Stimulated activated naive CD8-positive, alpha-beta T cell treated with anti-CD3 and anti-CD28 coated beads, Interleukin-15, Interleukin-2, amounts not matched to agents 100 U/mL and 50 U/mL, for 24 hours (primary cell): Measurements from ENCODE around the gene GNAQ.
A peak's percentile ranks its signal among the peaks of the same experiment; 100 is the strongest.

Experiments
- ATAC-seq: fragments of 150-1000 bp; cut with Tn5 transposase; one replicate; pipeline ENCODE4 v1.10.0; 2021
- DNase-seq: peaks from one replicate; pipeline ENCODE4 v3.0.0; 2021

The GNAQ gene

DNA sequence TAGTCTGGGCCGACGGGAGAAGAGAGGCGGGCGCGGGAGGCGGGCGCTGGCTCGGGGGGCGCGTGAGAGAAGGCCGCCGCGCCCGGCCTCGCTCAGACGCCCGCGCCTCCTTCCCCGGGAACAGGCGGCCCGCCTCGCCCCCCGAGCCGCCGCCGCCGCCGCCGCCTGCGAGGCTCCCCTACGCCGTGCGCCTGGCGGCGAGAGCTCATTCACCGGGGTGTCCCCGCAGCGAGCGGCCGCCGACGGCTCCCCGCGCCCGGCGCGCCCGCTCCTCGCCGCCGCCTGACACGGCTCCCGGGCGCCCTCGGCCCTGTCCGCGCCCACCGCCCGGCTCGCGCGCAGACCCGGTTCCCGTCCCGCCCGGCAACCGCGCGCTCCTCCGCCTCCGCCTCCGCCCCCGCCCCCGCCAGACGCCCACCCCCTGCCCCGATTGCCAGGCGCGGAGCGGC, at the start of gene GNAQ:
GNAQ (minus strand) TSS at position 368 of the 449 bp plus-strand sequence. CDS start 576 bp downstream, outside the sequence.
- DNase-seq (peak; percentile 47), ATAC-seq (peak; percentile 42)

DNA sequence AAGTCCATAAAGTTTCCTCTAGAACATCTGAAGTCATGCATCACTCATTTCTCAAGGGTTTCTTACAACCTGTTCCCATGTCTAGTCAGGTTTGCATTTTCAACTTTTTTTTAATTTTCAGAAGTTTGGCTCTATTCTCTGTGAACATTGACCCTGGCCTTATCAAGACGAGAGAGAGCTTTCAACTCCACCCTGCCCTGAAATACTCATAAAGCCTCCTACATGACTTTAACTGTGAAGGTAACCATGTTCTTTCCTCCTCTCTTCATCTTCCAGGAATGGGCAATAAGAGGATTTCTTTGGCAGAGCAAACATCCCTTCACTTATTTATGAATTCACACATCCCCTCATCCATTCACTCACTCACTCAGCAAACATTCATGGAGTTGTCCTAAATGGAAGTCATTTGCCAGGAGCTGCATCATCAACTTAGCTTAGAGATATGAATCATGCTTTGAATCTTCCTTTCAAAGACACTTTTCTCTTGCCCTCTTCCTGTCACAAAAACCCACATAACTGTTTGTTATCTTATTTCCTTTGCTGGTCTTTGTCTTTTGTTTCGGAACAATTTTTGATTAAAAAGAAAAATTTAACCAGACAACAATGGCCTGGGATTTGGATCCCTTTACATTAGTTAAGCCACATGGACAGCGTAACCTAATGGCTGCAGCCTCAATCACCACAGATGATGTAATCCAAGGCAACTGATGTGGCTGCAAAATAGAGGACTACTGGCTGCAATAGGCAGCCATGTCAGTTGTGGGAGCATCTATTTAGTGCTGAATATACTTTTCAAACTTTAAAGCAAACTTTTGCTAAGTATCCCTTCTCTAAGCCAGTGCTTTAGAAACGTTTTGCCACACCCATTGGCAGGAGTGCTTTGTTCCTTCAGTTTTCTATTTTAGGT, 43.0 kb upstream of the GNAQ start:
- peak; percentile 14 for DNase-seq
- peak; percentile 40 for ATAC-seq

GRCh38 chr9:78073722-78074121, 42.1 kb upstream of the GNAQ start:
- ATAC-seq: no peak

DNA sequence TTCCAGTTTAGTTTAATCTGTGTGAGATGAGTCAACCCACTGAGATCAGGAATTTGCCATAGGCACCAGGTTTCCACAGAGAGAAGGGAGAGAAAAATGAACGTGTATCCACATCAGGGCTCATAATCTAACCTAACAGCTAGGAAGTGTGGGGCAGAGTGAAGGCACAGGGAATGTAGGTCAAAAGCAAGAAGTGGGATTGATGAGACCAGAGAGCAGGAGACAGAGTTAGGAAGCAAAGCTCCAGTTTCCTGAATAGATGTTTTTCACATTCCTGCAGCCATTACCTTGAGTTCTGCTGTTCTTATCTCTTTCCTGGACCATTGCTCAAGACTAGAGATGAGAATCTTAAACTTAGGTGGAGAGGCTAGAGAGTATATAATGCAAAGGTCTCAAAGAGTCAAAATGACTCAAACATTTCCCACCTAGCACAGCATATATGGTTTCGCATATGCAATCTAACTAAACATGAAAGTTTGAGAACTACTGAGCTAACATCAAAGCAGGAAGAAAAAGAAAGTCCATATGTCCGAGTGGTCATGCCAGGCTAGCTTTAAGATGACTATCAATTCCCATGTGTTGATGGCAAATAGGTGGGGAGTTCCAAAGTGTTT, 41.1 kb upstream of the GNAQ start:
- ATAC-seq (peak; percentile 46), DNase-seq (no peak)

More at GRCh38 chr9:78073722-78074121, 42.1 kb upstream of the GNAQ start:
- DNase-seq: no peak

GRCh38 chr9:78070521-78070920, 38.9 kb upstream of the GNAQ start:
- DNase-seq: no peak
- no peak for ATAC-seq

DNA sequence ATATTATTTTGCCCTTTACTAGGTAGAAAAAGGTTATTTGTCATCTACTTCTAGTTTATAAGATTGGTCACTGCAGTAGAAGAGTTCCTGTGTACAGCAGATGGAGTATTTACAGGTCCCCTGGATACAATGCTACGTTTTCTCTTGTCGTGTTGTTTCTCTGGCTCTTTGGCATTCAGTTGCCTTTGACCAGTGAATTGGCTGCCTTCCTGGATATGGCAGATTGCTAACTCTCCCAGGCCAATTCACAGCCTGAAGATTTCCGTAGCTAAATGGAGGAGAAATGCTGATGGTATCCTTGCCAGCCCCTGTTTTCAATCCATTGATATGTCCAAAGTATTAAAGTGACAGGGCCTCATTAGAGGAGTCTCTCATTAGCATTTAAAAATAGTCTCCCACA, 32.5 kb upstream of the GNAQ start:
- DNase-seq: no peak
- no peak for ATAC-seq

DNA sequence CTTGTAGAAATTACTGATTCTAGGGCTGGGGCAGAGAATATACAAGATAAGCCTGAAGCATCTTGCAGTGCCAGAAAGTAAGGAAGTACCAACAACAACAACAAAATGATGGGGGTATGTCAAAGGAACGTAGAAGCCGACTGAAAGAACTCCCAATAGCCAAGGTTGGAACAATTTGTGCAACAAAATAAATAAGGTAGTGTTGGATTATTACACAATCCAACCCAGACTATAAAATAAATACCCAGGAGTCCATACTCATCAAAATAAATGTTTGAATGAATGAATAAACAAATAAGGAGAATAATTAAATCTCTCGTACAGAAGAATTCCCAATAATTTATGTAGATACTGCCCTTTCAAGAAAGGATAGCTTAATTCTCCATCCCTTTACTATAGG, 31.1 kb upstream of the GNAQ start:
- DNase-seq (no peak), ATAC-seq (no peak)

DNA sequence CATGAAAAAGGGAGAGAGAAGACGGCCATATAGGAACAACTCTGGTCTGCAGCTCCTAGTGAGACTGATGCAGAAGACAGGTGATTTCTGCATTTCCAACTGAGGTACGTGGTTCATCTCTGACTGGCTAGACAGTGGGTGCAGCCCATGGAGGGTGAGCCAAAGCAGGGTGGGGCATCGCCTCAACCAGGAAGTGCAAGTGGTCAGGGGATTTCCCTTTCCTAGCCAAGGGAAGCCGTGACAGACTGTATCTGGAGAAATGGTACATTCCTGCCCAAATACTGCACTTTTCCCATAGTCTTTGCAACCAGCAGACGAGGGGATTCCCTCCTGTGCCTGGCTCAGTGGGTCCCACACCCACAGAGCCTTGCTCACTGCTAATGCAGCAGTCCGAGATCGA, 22.6 kb upstream of the GNAQ start:
- DNase-seq (peak; percentile 31), ATAC-seq (peak; percentile 61)

- peak; percentile 43 for ATAC-seq
- no peak for DNase-seq
These were observed 22.0 kb upstream of the GNAQ start for GRCh38 chr9:78053627-78054026.

DNA sequence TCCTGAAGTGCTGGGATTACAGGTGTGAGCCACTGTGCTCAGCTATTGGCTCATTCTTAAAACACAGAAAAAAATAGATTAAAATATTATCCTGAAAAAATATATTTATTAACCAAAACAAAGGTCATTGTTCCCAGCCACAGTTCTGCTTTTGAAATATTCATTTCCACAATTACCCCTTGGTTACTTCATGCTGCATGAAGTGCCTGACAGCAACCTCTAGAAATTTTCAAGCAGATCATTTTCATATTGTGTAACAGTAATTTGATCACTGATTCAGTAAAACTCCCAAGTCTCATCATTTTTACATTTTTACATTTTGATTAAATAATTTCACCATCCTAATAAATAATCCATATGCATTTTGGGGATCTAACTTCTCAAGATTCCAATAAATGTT, 18.8 kb upstream of the GNAQ start:
- no peak for DNase-seq
- ATAC-seq: no peak

- ATAC-seq (no peak), DNase-seq (no peak)
These were observed 17.9 kb upstream of the GNAQ start for GRCh38 chr9:78049484-78049883.

DNA sequence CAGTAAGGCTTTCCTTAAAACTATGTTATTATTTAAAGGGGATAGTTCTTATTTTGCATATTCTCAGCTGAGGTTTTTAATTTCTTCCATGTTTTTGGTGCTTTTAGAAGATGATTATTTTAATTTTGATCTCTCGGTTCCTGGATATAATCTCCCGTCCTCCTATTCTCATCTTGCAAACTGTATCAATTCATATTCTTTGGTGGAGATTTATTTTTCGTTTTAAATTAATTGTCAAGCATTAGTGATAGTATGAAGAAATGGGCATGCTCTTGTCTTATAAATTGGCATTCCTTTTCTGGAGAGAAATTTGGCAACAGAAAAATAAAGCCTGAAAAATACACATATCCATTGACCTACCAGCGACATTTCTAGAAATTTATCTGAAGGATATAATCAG, 15.5 kb upstream of the GNAQ start:
- no peak for DNase-seq
- ATAC-seq: no peak

DNA sequence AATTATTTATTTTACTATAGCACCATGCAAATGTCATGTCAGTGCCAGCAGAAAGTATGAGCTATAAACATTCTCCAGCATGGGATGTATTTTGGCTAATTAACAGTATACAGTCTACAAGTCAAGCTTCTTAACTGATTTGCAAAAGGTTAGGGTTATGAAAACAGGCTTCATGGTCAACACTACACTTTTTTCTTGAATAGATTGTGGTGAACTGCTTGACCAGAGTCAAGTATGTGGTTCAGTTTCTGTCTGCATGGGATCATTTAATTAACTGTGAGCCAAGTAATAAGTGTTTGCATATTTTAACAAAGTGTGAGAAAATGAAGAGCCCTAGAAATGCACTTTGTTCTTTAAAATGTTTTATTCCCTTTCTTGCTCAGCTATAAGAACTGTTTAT, 14.5 kb upstream of the GNAQ start:
- ATAC-seq (no peak), DNase-seq (no peak)

- DNase-seq: no peak
- no peak for ATAC-seq
These were observed 13.3 kb upstream of the GNAQ start for GRCh38 chr9:78044886-78045285.

GRCh38 chr9:78044189-78044588, 12.6 kb upstream of the GNAQ start:
- DNase-seq (no peak), ATAC-seq (no peak)

DNA sequence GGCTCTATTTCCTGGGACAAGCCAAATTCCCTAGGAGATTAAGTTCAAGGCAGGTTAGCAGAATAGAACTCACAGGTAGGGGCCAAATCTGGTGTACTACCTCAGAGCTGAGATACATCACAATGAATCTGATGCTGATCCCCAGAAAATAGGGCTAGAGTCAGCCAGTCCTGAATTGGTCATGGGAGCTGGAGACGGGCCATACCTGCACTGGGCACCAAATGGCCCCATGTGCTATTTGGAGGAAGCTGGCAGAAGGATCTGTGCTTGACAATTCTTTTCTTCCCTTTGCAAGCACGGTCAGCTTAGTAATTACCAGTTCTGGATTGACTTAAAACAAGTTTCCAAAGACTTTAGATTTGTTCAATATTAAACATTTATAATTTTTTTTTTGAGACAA, 10.4 kb upstream of the GNAQ start:
- DNase-seq (no peak), ATAC-seq (no peak)

DNA sequence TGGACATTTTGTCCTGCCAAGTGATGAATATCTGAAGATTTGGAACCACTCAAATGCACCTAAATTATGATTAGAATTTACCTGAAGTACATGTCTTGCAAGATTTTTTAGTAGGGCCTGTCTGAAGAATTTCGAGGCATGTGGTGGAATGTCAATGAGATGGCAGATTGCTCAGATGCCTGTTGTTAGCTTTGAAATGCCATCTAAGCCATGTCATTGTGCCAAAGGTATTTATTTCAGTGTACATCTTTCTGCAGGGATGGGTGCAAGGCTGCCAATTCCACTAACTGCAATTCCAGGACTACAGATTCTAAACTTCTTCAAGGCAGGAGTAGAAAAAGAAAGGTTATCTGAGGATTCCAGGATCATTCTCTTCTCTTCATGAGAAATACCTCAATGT, 9.1 kb upstream of the GNAQ start:
- DNase-seq: no peak

DNA sequence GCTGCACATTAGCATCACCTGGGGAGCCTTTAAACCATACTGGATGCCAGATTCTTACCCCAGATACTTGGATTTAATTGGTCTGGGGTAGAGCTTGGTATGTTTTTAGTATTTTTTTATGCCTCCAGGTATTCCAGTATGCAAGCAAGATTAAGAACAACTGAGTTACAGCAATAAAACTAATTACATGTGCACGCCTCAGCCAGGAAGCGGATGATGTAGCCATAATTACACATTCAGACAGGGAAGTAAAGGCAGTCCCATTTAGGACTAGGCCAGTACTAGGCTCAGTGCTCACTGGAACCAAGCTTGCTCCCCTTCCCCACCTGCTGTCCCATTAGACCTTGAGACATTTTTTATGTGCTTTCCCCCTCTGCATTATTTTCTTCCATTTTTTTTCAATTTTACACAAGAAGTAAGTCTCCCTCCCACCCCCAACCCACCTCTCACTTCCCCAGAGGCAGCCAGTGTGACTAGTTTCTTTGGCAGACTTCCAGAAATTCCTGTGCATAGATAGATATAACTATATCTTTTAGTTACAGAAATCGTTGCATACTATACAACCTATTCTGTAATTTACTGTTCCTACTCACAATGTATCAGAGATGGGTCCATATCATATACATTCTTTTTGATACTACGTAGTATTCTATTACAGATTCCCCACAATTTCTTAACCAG, 7.1 kb upstream of the GNAQ start:
- DNase-seq: no peak
- ATAC-seq: no peak

More for the DNA sequence above, 9.1 kb upstream of the GNAQ start:
- no peak for ATAC-seq

DNA sequence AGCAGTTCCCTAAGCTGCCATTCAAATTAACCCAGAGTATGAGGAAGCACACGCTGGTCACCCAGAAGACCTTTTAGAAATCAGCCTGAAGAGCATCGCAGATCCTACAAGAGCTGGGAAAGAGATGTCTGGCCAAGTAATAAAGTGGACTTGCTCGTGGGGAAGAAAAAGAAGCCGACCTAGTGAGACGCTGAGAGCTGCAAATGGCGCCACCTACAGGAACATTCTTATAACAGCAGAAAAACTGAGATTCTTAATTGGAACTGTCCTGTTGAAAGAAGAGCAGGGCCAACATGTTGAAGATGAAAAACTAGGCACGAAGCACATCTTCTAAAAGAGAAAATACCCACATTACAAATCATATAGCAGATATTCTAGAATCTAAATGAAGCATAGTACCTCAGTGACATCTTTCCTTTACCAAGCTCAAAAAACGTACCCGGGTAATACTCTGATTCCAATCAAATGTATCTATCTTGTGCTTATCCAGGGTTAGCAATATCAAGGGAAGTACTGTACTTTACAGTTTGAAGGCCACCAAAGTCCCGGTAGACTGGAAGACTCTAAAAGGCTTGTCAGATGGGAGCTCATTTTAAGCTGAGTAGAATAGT, 3.9 kb upstream of the GNAQ start:
- ATAC-seq (no peak), DNase-seq (peak; percentile 41)

- DNase-seq (no peak), ATAC-seq (no peak)
These were observed 2.3 kb upstream of the GNAQ start for GRCh38 chr9:78033870-78034269.

- no peak for ATAC-seq
- DNase-seq: no peak
These were observed 1.3 kb upstream of the GNAQ start for GRCh38 chr9:78032730-78033457.
